Neuronal stem cell (in vitro differentiated cells): ENCODE measurements around the gene APOB.

Source experiments
- DNase-seq: peaks from one replicate; pipeline ENCODE4 v3.0.0-alpha.2; 2013; ENCODE audit warnings: low spot score
- H2AFZ ChIP-seq: one replicate; pipeline ENCODE4 v1.6.1; 2013; ENCODE audit warnings: mild to moderate bottlenecking, low read length, inconsistent platforms
- H2AK5ac ChIP-seq: 2 replicates; pipeline ENCODE4 v1.6.1; 2013; ENCODE audit warnings: low read depth, mild to moderate bottlenecking, inconsistent platforms, low read length, moderate library complexity, mixed read lengths
- H2BK120ac ChIP-seq: 2 replicates; pipeline ENCODE4 v1.6.1; 2013; ENCODE audit warnings: low read depth, mild to moderate bottlenecking, inconsistent platforms, low read length, moderate library complexity, mixed read lengths
- H2BK12ac ChIP-seq: one replicate; pipeline ENCODE4 v1.6.1; 2013; ENCODE audit warnings: low read length, inconsistent platforms
- H2BK15ac ChIP-seq: 2 replicates; pipeline ENCODE4 v1.6.1; 2013; ENCODE audit warnings: mild to moderate bottlenecking, low read length, inconsistent platforms, mixed read lengths
- H2BK5ac ChIP-seq: one replicate; pipeline ENCODE4 v1.6.1; 2013; ENCODE audit warnings: inconsistent platforms, mild to moderate bottlenecking, low read length, moderate library complexity
- H3K14ac ChIP-seq: one replicate; pipeline ENCODE4 v1.6.1; 2013; ENCODE audit warnings: low read length, inconsistent platforms
- H3K18ac ChIP-seq: 2 replicates; pipeline ENCODE4 v1.6.1; 2013; ENCODE audit warnings: low read length, inconsistent platforms
- H3K23ac ChIP-seq: 2 replicates; pipeline ENCODE4 v1.6.1; 2013; ENCODE audit warnings: low read depth, mild to moderate bottlenecking, mixed read lengths, low read length, inconsistent platforms; ENCODE audit not compliant: poor library complexity
- H3K27ac ChIP-seq: replicated peaks from 3 replicates; pipeline ENCODE4 v1.5.1; 2013; ENCODE audit warnings: low read length, inconsistent platforms
- H3K27me3 ChIP-seq, 3 experiments: 2 replicates each; pipeline ENCODE4 v1.6.1; 2013; ENCODE audit warnings: low read length in 3 of 3, mild to moderate bottlenecking in 2 of 3, inconsistent platforms in 1 of 3, low read depth in 1 of 3, mixed read lengths in 1 of 3, moderate library complexity in 1 of 3; ENCODE audit not compliant: control insufficient read depth in 3 of 3, insufficient read depth in 3 of 3
- H3K36me3 ChIP-seq, 2 donors: replicated peaks in 1 of 2; 2 replicates each; pipeline ENCODE4 v1.6.1; 2013; ENCODE audit warnings: low read length in 2 of 2; ENCODE audit not compliant: control insufficient read depth in 2 of 2, insufficient read depth in 2 of 2
- H3K4ac ChIP-seq: 2 replicates; pipeline ENCODE4 v1.6.1; 2013; ENCODE audit warnings: inconsistent platforms, mild to moderate bottlenecking, low read length, moderate library complexity
- H3K4me1 ChIP-seq, 2 donors: 1 replicate in 1 of 2; 2 replicates in 1 of 2; pipeline ENCODE4 v1.6.1; 2013; ENCODE audit warnings: low read length in 2 of 2, low read depth in 1 of 2; ENCODE audit not compliant: control insufficient read depth in 2 of 2, insufficient read depth in 1 of 2
- H3K4me2 ChIP-seq: one replicate; pipeline ENCODE4 v1.6.1; 2013; ENCODE audit warnings: mild to moderate bottlenecking, low read length, inconsistent platforms; ENCODE audit not compliant: insufficient read depth, poor library complexity, severe bottlenecking
- H3K4me3 ChIP-seq, 2 donors: 2 replicates each; pipeline ENCODE4 v1.5.1; 2013; ENCODE audit warnings: low read length in 2 of 2, mild to moderate bottlenecking in 2 of 2, inconsistent platforms in 1 of 2, moderate library complexity in 1 of 2
- H3K79me1 ChIP-seq: one replicate; pipeline ENCODE4 v1.6.1; 2013; ENCODE audit warnings: low read depth, mild to moderate bottlenecking, inconsistent platforms, low read length, moderate library complexity
- H3K9ac ChIP-seq: one replicate; pipeline ENCODE4 v1.6.1; 2013; ENCODE audit warnings: mild to moderate bottlenecking, low read depth, low read length, inconsistent platforms; ENCODE audit not compliant: poor library complexity
- H3K9me3 ChIP-seq, 2 donors: replicated peaks in 1 of 2; 2 replicates each; pipeline versions ENCODE3 to v1.6.1; 2013; ENCODE audit warnings: low read length in 2 of 2, mild to moderate bottlenecking in 2 of 2, inconsistent platforms in 1 of 2, low read depth in 1 of 2, mixed read lengths in 1 of 2, moderate library complexity in 1 of 2; ENCODE audit not compliant: control insufficient read depth in 2 of 2, insufficient read depth in 1 of 2
- H4K8ac ChIP-seq: one replicate; pipeline ENCODE4 v1.6.1; 2013; ENCODE audit warnings: low read depth, mild to moderate bottlenecking, inconsistent platforms, low read length, moderate library complexity
- H4K91ac ChIP-seq: one replicate; pipeline ENCODE4 v1.6.1; 2013; ENCODE audit warnings: low read length, low read depth, mild to moderate bottlenecking, inconsistent platforms; ENCODE audit not compliant: poor library complexity
- WGBS, 2 donors: extraction: QIAGEN DNeasy Blood & Tissue Kit; methylation state at CpG; one replicate each; pipeline ENCODE4 v1.1.7; 2013; ENCODE audit warnings: missing lambda C conversion rate in 2 of 2, mixed read lengths in 1 of 2; ENCODE audit not compliant: insufficient read length in 2 of 2, insufficient replicate concordance in 1 of 2; ENCODE audit errors: extremely low coverage in 2 of 2; 5-methylcytosine and 5-hydroxymethylcytosine counted together

The APOB gene

GRCh38 chr2:21028021-21028947 lies 15.6 kb downstream of the APOB start:
- Histone ChIP-seq H4K91ac (no peak overlapping the region), H4K8ac (no peak overlapping the region), H3K4me2 (no peak overlapping the region), H3K14ac (no peak overlapping the region), H2AK5ac (no peak overlapping the region), H3K4me1 (no peaks in the 10 kb centered on the region), H2BK120ac (no peak overlapping the region), H3K9me3 (no peaks in the 10 kb centered on the region), H3K36me3 (no peaks in the 10 kb centered on the region), H3K4ac (no peak overlapping the region), H3K23ac (no peak overlapping the region), H2BK12ac (no peak overlapping the region), H3K27me3 (no peaks in the 10 kb centered on the region), H3K9ac (no peak overlapping the region), H2AFZ (no peak overlapping the region), H3K4me3 (no peak overlapping the region), H2BK15ac (no peak overlapping the region), H3K79me1 (no peaks in the 10 kb centered on the region), H3K27ac (no peak overlapping the region), H2BK5ac (no peak overlapping the region), H3K18ac (no peak overlapping the region)
- 100% methylated on average over 1 of the region's 4 CpGs; no CpG with 5 or more reads in 1 of the 2 donors for WGBS, 2 donors
- DNase-seq, result no peak

DNA sequence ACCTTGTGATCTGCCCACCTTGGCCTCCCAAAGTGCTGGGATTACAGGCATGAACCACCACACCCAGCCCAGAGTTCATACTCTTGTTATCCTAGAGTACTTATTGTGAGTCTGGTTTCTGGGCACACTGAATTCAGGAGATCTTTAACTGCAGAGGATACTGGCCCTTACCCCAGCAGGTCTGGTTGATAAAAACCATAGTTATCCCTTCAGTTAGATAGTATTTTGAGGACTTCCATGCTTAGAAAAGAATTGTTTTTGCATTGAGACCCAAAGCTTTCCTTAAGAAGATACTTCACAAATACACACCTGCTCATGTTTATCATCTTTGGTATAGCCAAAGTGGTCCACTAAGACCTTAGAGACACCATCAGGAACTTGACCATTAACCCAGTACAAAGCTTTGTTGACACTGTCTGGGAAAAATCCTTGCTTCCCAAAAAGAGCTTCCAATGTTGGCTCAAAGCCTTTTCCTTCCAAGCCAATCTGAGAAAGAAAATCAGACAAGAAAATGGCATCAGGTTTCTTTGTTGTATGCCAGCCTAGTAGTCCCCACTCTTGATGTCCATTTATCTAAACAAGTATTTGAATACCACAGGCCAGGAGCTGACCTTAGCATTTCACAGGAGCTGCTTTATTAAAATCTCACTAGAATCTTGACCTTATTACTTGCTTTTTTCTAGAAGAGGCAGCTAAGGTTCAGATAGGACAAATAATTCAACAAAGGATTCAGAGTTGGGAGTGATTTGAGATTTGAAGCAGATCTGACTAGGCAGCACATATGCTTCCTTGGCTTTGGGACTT lies 17.2 kb downstream of the APOB start:
- H2BK5ac ChIP-seq, result no peak overlapping the region

DNA sequence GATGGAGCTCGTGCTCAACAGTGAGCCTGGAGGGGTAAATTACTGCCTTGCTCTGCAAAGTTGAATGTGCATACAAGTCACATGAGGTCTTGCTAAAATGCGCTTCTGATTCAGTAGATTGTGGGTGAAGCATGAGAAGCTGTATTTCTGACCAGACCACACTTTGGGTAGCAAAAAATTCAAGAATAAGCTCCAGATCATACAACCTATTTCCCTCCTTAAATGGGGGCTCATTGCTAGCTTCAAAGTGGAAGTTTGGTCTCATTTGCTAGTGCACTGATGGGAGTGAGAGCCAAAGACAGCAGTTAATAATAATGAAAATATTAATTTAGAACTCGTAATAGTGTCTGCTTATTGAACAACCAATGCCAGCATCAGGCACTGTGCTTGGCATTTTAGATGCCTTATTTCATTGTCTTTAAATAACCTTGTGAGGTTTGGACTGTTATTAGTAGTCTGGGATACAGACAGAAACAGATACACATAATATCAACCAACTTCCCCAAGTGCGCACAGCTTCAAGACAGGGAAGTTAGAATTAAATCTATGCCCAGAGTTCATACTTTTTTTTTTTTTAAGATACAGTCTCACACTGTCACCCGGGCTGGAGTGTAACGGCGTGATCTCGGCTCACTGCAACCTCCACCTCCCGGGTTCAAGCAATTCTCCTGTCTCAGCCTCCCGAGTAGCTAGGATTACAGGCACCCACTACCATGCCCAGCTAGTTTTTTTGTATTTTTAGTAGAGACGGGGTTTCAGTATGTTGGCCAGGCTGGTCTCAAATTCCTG lies 18.0 kb downstream of the APOB start:
- H4K91ac ChIP-seq, result no peak overlapping the region
- H3K27me3 ChIP-seq, result no peaks in the 10 kb centered on the region
- no peak overlapping the region for H3K18ac ChIP-seq
- H4K8ac ChIP-seq, result no peak overlapping the region
- H3K4ac ChIP-seq, result no peak overlapping the region
- H2BK120ac ChIP-seq, result no peak overlapping the region
- no peak overlapping the region for H2AFZ ChIP-seq
- no peak overlapping the region for H2BK12ac ChIP-seq
- no peak overlapping the region for H2BK15ac ChIP-seq
- H2BK5ac ChIP-seq, result no peak overlapping the region
- no peak overlapping the region for H3K23ac ChIP-seq
- H3K27ac ChIP-seq, result no peak overlapping the region
- no CpG with 5 or more reads among the region's 11 CpGs for WGBS, 2 donors
- no peaks in the 10 kb centered on the region for H3K36me3 ChIP-seq
- no peaks in the 10 kb centered on the region for H3K4me1 ChIP-seq
- no peak overlapping the region for H3K14ac ChIP-seq
- no peak for DNase-seq
- H3K9ac ChIP-seq, result no peak overlapping the region
- H3K4me2 ChIP-seq, result no peak overlapping the region
- no peaks in the 10 kb centered on the region for H3K9me3 ChIP-seq
- no peaks in the 10 kb centered on the region for H3K79me1 ChIP-seq
- H2AK5ac ChIP-seq, result no peak overlapping the region
- H3K4me3 ChIP-seq, result no peak overlapping the region

More for the DNA sequence above, 17.2 kb downstream of the APOB start:
- Histone ChIP-seq H3K14ac (no peak overlapping the region), H3K79me1 (no peaks in the 10 kb centered on the region), H2BK12ac (no peak overlapping the region), H2AFZ (no peak overlapping the region), H3K36me3 (no peaks in the 10 kb centered on the region), H3K9ac (no peak overlapping the region), H3K4ac (no peak overlapping the region), H3K9me3 (no peaks in the 10 kb centered on the region), H4K8ac (no peak overlapping the region), H2AK5ac (no peak overlapping the region), H2BK120ac (no peak overlapping the region), H3K4me1 (no peaks in the 10 kb centered on the region), H3K18ac (no peak overlapping the region), H2BK15ac (no peak overlapping the region), H3K4me3 (no peak overlapping the region), H4K91ac (no peak overlapping the region), H3K23ac (no peak overlapping the region), H3K4me2 (no peak overlapping the region), H3K27ac (no peak overlapping the region), H3K27me3 (no peaks in the 10 kb centered on the region)
- DNase-seq, result no peak
